ENCODE data around the gene GPR63.

Gene GPR63

GRCh38 chr6:96795481-96795880 lies 41.8 kb downstream of the GPR63 start:
- Mint-ChIP-seq H3K4me3 (no peak overlapping the region), H3K4me1 (ENCODE audit: low read depth) (no peaks in the 10 kb centered on the region), H3K27ac (no peak overlapping the region), H3K36me3 (ENCODE audit: low read depth) (no peaks in the 10 kb centered on the region), H3K27me3 (peaks cover 4% of the 10 kb centered on the region), H3K9me3 (no peaks in the 10 kb centered on the region)

- Mint-ChIP-seq H3K9me3 (no peaks in the 10 kb centered on the region), H3K27me3 (peaks cover 4% of the 10 kb centered on the region), H3K4me1 (ENCODE audit: low read depth) (no peaks in the 10 kb centered on the region), H3K27ac (no peak overlapping the region), H3K36me3 (ENCODE audit: low read depth) (no peaks in the 10 kb centered on the region), H3K4me3 (no peak overlapping the region)
Observed at GRCh38 chr6:96794980-96795379, 42.3 kb downstream of the GPR63 start.

- no peaks in the 10 kb centered on the region for H3K36me3 Mint-ChIP-seq (ENCODE audit: low read depth)
- no peak overlapping the region for H3K27ac Mint-ChIP-seq
- H3K27me3 Mint-ChIP-seq, result peaks cover 4% of the 10 kb centered on the region
- H3K4me1 Mint-ChIP-seq (ENCODE audit: low read depth), result no peaks in the 10 kb centered on the region
- H3K4me3 Mint-ChIP-seq, result no peak overlapping the region
- H3K9me3 Mint-ChIP-seq, result no peaks in the 10 kb centered on the region
Observed at GRCh38 chr6:96792561-96793190, 44.6 kb downstream of the GPR63 start.

GRCh38 chr6:96789871-96790270 lies 47.4 kb downstream of the GPR63 start:
- Mint-ChIP-seq H3K36me3 (ENCODE audit: low read depth) (no peaks in the 10 kb centered on the region), H3K27ac (no peak overlapping the region), H3K4me1 (ENCODE audit: low read depth) (no peaks in the 10 kb centered on the region), H3K27me3 (no peaks in the 10 kb centered on the region), H3K4me3 (no peak overlapping the region), H3K9me3 (no peaks in the 10 kb centered on the region)

- Mint-ChIP-seq H3K36me3 (ENCODE audit: low read depth) (no peaks in the 10 kb centered on the region), H3K4me1 (ENCODE audit: low read depth) (no peaks in the 10 kb centered on the region), H3K4me3 (no peak overlapping the region), H3K27ac (no peak overlapping the region), H3K27me3 (no peaks in the 10 kb centered on the region), H3K9me3 (no peaks in the 10 kb centered on the region)
Observed at GRCh38 chr6:96787846-96788580, 49.3 kb downstream of the GPR63 start.

- no peaks in the 10 kb centered on the region for H3K36me3 Mint-ChIP-seq (ENCODE audit: low read depth)
- no peaks in the 10 kb centered on the region for H3K9me3 Mint-ChIP-seq
- H3K4me3 Mint-ChIP-seq, result no peak overlapping the region
- H3K4me1 Mint-ChIP-seq (ENCODE audit: low read depth), result no peaks in the 10 kb centered on the region
- H3K27me3 Mint-ChIP-seq, result no peaks in the 10 kb centered on the region
- no peak overlapping the region for H3K27ac Mint-ChIP-seq
Observed at GRCh38 chr6:96786336-96786735, 50.9 kb downstream of the GPR63 start.

DNA sequence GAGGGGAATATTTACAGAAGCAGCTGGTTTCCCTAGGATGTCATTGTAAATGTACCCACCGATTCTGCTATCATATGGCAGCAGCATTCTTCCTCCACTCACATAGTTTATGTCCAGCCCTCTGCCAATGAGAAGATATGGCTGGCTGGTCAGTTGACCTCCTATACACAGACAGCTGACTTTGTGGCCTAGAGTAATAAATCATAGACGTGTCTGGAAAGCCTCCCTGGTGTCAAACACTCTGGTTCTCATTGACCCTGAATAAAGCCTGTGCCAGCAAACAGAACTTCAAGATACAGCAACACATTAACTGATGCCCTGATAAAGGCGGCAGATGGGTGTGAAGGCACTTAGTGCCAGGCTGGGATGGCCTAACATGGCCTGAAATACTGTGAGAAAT lies 52.6 kb downstream of the GPR63 start:
- Mint-ChIP-seq H3K9me3 (no peaks in the 10 kb centered on the region), H3K36me3 (ENCODE audit: low read depth) (no peaks in the 10 kb centered on the region), H3K4me3 (no peak overlapping the region), H3K27me3 (no peaks in the 10 kb centered on the region), H3K27ac (no peak overlapping the region), H3K4me1 (ENCODE audit: low read depth) (no peaks in the 10 kb centered on the region)

- no peak overlapping the region for H3K27ac Mint-ChIP-seq
- no peaks in the 10 kb centered on the region for H3K4me1 Mint-ChIP-seq (ENCODE audit: low read depth)
- H3K27me3 Mint-ChIP-seq, result no peaks in the 10 kb centered on the region
- H3K36me3 Mint-ChIP-seq (ENCODE audit: low read depth), result no peaks in the 10 kb centered on the region
- no peaks in the 10 kb centered on the region for H3K9me3 Mint-ChIP-seq
- no peak overlapping the region for H3K4me3 Mint-ChIP-seq
Observed at GRCh38 chr6:96783307-96783706, 54.0 kb downstream of the GPR63 start.

DNA sequence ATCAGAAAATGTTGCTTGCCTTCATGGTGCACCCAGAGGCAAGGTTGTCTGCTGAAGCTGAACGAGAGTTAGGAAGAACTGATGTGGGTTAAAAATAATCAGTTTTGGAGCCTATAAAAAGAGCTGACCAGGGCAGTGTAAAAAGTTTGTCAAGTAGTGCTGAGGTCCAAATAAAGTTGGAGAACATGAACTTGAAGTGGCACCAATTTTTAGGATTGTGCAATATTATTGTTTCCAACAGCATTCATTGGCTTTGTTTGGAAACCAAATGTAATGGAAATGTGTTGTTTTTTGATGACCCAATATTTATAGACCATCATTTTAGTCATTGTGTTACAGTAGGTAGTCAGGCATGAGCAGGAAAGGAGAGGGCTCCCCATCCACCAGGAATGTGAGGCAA lies 55.7 kb downstream of the GPR63 start:
- Mint-ChIP-seq H3K27ac (no peak overlapping the region), H3K9me3 (no peaks in the 10 kb centered on the region), H3K4me1 (ENCODE audit: low read depth) (no peaks in the 10 kb centered on the region), H3K4me3 (no peak overlapping the region), H3K36me3 (ENCODE audit: low read depth) (no peaks in the 10 kb centered on the region), H3K27me3 (no peaks in the 10 kb centered on the region)

GRCh38 chr6:96777113-96777512 lies 60.2 kb downstream of the GPR63 start:
- Mint-ChIP-seq H3K4me1 (ENCODE audit: low read depth) (no peaks in the 10 kb centered on the region), H3K9me3 (no peaks in the 10 kb centered on the region), H3K27ac (no peak overlapping the region), H3K27me3 (peaks cover 5% of the 10 kb centered on the region), H3K4me3 (no peak overlapping the region), H3K36me3 (ENCODE audit: low read depth) (no peaks in the 10 kb centered on the region)

- Mint-ChIP-seq H3K27me3 (peaks cover 5% of the 10 kb centered on the region), H3K9me3 (no peaks in the 10 kb centered on the region)
Observed at GRCh38 chr6:96775727-96776400, 61.4 kb downstream of the GPR63 start.

DNA sequence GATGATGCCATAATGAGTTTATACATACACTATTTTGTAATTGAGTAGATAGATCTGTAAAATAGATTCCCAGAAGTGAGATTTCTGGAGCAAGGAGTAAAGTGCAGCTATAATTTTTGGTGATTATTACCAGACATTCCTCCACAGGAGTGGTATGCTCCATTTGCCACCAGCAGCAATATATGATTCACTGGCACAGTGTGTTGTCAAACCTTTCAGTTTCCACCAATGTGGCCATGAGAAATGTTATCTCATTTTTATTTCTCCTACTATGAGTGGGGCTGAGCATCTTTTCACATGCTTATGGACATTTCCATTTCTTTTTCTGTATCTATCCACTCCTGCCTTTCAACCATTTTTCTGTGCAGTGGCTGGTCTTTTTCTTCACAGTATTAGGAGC lies 70.5 kb downstream of the GPR63 start:
- H3K4me3 Mint-ChIP-seq, result no peak overlapping the region
- H3K4me1 Mint-ChIP-seq (ENCODE audit: low read depth), result no peaks in the 10 kb centered on the region
- no peaks in the 10 kb centered on the region for H3K36me3 Mint-ChIP-seq (ENCODE audit: low read depth)
- H3K27me3 Mint-ChIP-seq, result peaks cover 17% of the 10 kb centered on the region
- peaks cover 4% of the 10 kb centered on the region for H3K9me3 Mint-ChIP-seq
- H3K27ac Mint-ChIP-seq, result no peak overlapping the region

More at GRCh38 chr6:96775727-96776400, 61.4 kb downstream of the GPR63 start:
- no peaks in the 10 kb centered on the region for H3K36me3 Mint-ChIP-seq (ENCODE audit: low read depth)
- H3K4me1 Mint-ChIP-seq (ENCODE audit: low read depth), result no peaks in the 10 kb centered on the region
- H3K27ac Mint-ChIP-seq, result no peak overlapping the region
- no peak overlapping the region for H3K4me3 Mint-ChIP-seq

DNA sequence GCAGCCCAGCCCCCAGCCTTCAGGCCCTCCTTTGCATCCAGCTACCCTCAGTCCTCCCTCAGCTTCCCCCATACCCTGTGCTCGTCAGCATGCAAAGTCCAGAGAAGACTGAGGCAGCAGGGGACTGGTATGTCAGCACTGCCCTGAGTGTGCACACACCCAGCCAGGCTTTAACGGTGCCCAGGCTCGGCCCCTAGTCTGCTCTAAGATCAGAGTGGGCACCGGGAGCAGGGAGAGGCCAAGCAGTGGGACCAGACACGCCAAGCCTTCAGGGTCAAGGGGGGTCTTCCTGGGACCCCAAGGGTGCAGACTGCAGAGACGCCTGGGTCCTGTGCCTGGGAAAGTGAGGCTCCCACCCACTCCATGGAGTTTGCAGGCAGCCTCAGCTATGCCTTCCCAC lies 74.7 kb downstream of the GPR63 start:
- no peak overlapping the region for H3K4me3 Mint-ChIP-seq
- H3K27ac Mint-ChIP-seq, result no peak overlapping the region
- H3K36me3 Mint-ChIP-seq (ENCODE audit: low read depth), result no peaks in the 10 kb centered on the region
- no peaks in the 10 kb centered on the region for H3K9me3 Mint-ChIP-seq
- no peaks in the 10 kb centered on the region for H3K4me1 Mint-ChIP-seq (ENCODE audit: low read depth)
- peaks cover 5% of the 10 kb centered on the region for H3K27me3 Mint-ChIP-seq

DNA sequence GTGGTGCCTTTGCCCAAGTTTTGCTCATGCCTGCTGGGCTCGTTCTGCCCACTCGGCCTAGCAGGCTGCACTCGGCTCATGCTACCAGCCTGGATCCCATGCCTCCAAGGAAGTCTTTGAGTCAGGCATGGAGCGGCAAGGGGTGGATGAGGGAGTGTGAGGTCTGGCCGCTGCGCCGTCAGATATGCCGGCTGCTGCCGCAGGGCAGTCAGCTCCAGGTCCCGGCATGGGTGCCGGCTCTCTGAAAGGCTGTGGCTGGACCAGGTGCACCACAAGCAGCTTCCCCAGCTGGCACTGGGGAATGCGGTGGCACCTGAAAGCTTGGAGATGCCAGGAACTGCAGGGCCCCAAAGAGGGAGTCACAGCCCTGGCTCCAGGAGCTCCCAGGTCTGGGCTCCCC lies 75.5 kb downstream of the GPR63 start:
- peaks cover 9% of the 10 kb centered on the region for H3K27me3 Mint-ChIP-seq
- no peaks in the 10 kb centered on the region for H3K36me3 Mint-ChIP-seq (ENCODE audit: low read depth)
- no peak overlapping the region for H3K27ac Mint-ChIP-seq
- no peaks in the 10 kb centered on the region for H3K4me1 Mint-ChIP-seq (ENCODE audit: low read depth)
- H3K9me3 Mint-ChIP-seq, result no peaks in the 10 kb centered on the region
- H3K4me3 Mint-ChIP-seq, result no peak overlapping the region

- peaks cover 13% of the 10 kb centered on the region for H3K27me3 Mint-ChIP-seq
- no peak overlapping the region for H3K27ac Mint-ChIP-seq
- H3K9me3 Mint-ChIP-seq, result no peaks in the 10 kb centered on the region
- no peak overlapping the region for H3K4me3 Mint-ChIP-seq
- no peaks in the 10 kb centered on the region for H3K4me1 Mint-ChIP-seq (ENCODE audit: low read depth)
- H3K36me3 Mint-ChIP-seq (ENCODE audit: low read depth), result no peaks in the 10 kb centered on the region
Observed at GRCh38 chr6:96760153-96760687, 77.1 kb downstream of the GPR63 start.

All from stimulated activated naive CD8-positive, alpha-beta T cell treated with anti-CD3 and anti-CD28 coated beads, Interleukin-15, Interleukin-2, amounts not matched to agents 100 ng/mL and 50 ng/mL, for 24 hours (primary cell).